Pancreas (tissue), 10 donors: Measurements from ENCODE around the gene MYO1H. TPM values are rescaled to one million over a fixed set of nuclear protein-coding genes. Genes with fewer than 3 reads are reported as not detected.

Source experiments
- ATAC-seq, 4 donors: fragments of 200-7000 bp; cut with Tn5 transposase; one replicate each; pipeline versions ENCODE4 v1.8.0 to v1.9.1; 2020; ENCODE audit warnings: mild to moderate bottlenecking in 4 of 4, moderate library complexity in 4 of 4
- DNase-seq, 6 donors: peaks; one replicate each; pipeline ENCODE4 v3.0.0-alpha.2; 2020
- FAIRE-seq: peaks from 2 replicates; lab custom pipeline; 2012; peaks lifted over from hg19 to GRCh38; lab: Jason Lieb, UNC
- H3K27ac ChIP-seq, 4 donors: fragments of 200-600 bp; sonication (generic); 1 replicate in 3 of 4; 2 replicates in 1 of 4; pipeline versions ENCODE4 v1.5.0 to v1.8.0; 2020
- H3K27me3 ChIP-seq, 4 donors: fragments of 200-600 bp; one replicate each; pipeline ENCODE4 v1.8.0; 2021
- H3K36me3 ChIP-seq, 3 donors: fragments of 200-600 bp; sonication (generic) in 1 of 3; one replicate each; pipeline versions ENCODE4 v1.5.0 to v1.8.0; 2020 to 2021
- H3K4me1 ChIP-seq, 3 donors: fragments of 200-600 bp; one replicate each; pipeline ENCODE4 v1.8.0; 2021
- H3K4me3 ChIP-seq, 4 donors: fragments of 200-600 bp; sonication (generic) in 2 of 4; one replicate each; pipeline versions ENCODE4 v1.5.0 to v1.8.0; 2020 to 2021
- H3K9me3 ChIP-seq, 4 donors: fragments of 200-600 bp; one replicate each; pipeline ENCODE4 v1.8.0; 2021
- CTCF ChIP-seq, 4 donors: fragments of 200-600 bp; sonication (generic) in 3 of 4; IDR thresholded peaks; one replicate each; pipeline versions ENCODE4 v1.5.0 to v1.8.0; 2021; ENCODE audit warnings: antibody characterized with exemption in 4 of 4
- WGBS, 2 donors: extraction: QIAGEN DNeasy Blood & Tissue Kit; methylation state at CpG; one replicate each; pipeline ENCODE4 v1.1.7; 2013; 5-methylcytosine and 5-hydroxymethylcytosine counted together
- intact Hi-C, 3 donors: fragments of 100-400 bp; cut with DNase I; formaldehyde crosslinking; loops; one replicate each; pipeline versions ENCODE4 v1.11.1 to v1.14.2; 2022
- polyA plus RNA-seq, 2 donors: library from polyadenylated mRNA; stranded (reverse); fragments of 200-250 nt; gene quantifications; one replicate each; pipeline ENCODE4 v1.2.3, GENCODE V29; 2013
- total RNA-seq, 6 donors: library from RNA; stranded (reverse); fragmentation: NEBNext Ultra II Directional in 4 of 6; extraction: Animal tissue kit (Norgen Biotek cat#: 25700) in 4 of 6; gene quantifications; one replicate each; pipeline versions ENCODE4 v1.2.1 to v1.2.4, GENCODE V29; 2021 to 2023
- donor health status: healthy with polysubstance abuse.
- donor health status: DM: no; HTN: no; CAD: no; lungs with moderate emphysema.
- donor health status: DM: no; HTN: no; CAD: no.
- donor health status: control.
- donor health status: control.
- donor health status: Bipolar disorder and iron deficiency.
- donor health status: DM: yes; HTN: yes; CAD: no.
- donor health status: DM: no; HTN: no; CAD: no.
- donor health status: DM: no; HTN: no; CAD: no.
- donor health status: DM: yes; HTN: yes; CAD: no.

Gene MYO1H
- total and polyA plus RNA-seq, 8 donors, result 0.07 TPM; not detected in 7

DNA sequence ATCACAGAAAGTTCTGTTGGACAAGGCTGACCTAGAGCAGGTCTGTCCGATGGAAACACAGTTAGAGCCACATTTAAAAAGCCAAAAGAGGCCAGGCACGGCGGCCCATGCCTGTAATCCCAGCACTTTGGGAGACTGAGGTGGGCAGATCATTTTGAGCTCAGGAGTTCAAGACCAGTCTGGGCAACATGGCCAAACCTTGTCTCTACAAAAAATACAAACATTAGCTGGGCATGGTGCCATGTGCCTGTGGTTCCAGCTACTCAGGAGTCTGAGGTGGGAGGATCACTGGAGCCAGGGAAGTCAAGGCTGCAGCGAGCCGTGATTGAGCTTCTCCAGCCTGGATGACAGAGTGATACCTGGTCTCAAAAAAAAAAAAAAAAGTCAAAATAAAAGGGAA, 144.7 kb downstream of the MYO1H start:
- intact Hi-C loops, result no loop called here
- Histone ChIP-seq H3K27me3 (no peaks in the 10 kb centered on the region), H3K9me3 (no peaks in the 10 kb centered on the region), H3K4me3 (no peak overlapping the region), H3K27ac (no peak overlapping the region), H3K4me1 (no peaks in the 10 kb centered on the region), H3K36me3 (peaks cover 12 to 61% (median 18%) of the 10 kb centered on the region in 3 donors)
- DNase-seq (no peak), FAIRE-seq (no peak), ATAC-seq (no peak)
- no peak for TF ChIP-seq CTCF (IDR thresholded peaks at IDR 0.05)
- WGBS, 2 donors, result 85 to 91% methylated on average over 5 of the region's 5 CpGs

GRCh38 chr12:109493090-109493489, 145.4 kb downstream of the MYO1H start:
- DNase-seq (no peak), FAIRE-seq (no peak), ATAC-seq (no peak)
- Histone ChIP-seq H3K36me3 (peaks cover 11 to 59% (median 12%) of the 10 kb centered on the region in 3 donors), H3K27ac (no peak overlapping the region), H3K27me3 (no peaks in the 10 kb centered on the region), H3K9me3 (no peaks in the 10 kb centered on the region), H3K4me1 (no peaks in the 10 kb centered on the region), H3K4me3 (no peak overlapping the region)
- intact Hi-C loops, result no loop called here
- no peak for TF ChIP-seq CTCF (IDR thresholded peaks at IDR 0.05)

DNA sequence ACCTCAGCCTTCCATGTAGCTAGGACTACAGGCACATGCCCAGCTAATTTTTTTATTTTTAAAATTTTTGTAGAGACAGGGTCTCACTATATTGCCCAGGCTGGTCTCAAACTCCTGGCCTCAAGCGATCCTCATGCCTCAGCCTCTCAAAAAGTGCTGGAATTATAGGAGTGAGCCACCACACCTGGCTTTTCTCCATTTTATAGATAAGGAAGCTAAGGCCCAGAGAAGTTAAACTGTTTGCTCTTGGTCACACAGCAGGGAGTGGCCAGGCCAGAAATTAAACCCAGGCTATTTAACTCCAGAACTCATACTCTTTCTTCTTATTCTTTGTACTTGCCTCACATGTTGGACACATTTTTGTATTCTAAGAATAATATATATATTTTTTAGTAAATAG, 146.2 kb downstream of the MYO1H start:
- Histone ChIP-seq H3K27ac (no peak overlapping the region), H3K9me3 (no peaks in the 10 kb centered on the region), H3K36me3 (peaks cover 5 to 57% (median 10%) of the 10 kb centered on the region in 3 donors), H3K4me1 (no peaks in the 10 kb centered on the region), H3K4me3 (no peak overlapping the region), H3K27me3 (no peaks in the 10 kb centered on the region)
- WGBS, 2 donors, result 96 to 100% methylated on average over 1 of the region's 1 CpG
- intact Hi-C loops, result no loop called here
- FAIRE-seq (no peak), ATAC-seq (no peak), DNase-seq (no peak)
- no peak for TF ChIP-seq CTCF (IDR thresholded peaks at IDR 0.05)

GRCh38 chr12:109494348-109494881, 146.7 kb downstream of the MYO1H start:
- peaks cover under 1 to 57% (median 6%) of the 10 kb centered on the region in 3 donors for H3K36me3 ChIP-seq
- H3K4me1 ChIP-seq, result no peaks in the 10 kb centered on the region
- H3K4me3 ChIP-seq, result no peak overlapping the region
- FAIRE-seq, result no peak
- WGBS, 2 donors, result 95 to 99% methylated on average over 7 of the region's 7 CpGs
- no peaks in the 10 kb centered on the region for H3K27me3 ChIP-seq
- no peak overlapping the region for H3K27ac ChIP-seq
- H3K9me3 ChIP-seq, result no peaks in the 10 kb centered on the region
- no peak for DNase-seq
- intact Hi-C loops, result no loop called here
- no peak for TF ChIP-seq CTCF (IDR thresholded peaks at IDR 0.05)
- ATAC-seq, result no peak

DNA sequence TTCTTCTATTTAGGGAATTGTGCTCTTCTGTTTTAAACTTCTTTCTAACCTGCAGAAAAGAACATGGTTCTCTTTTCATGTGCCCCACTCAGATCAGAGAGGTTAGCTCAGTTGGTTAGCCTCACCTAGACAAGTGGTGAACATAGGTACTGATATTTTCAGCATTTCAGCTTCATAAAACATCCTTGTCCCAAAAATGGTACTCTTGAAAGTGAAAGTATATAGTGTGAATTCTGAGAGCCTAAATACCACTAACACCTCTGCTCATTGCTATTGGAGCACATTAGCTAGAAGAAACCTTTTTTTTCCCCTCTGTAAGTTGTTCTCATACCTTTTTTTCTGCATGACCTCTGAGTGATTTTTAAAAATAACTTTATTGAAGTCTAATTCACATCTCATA, 147.3 kb downstream of the MYO1H start:
- Histone ChIP-seq H3K27me3 (no peaks in the 10 kb centered on the region), H3K27ac (no peak overlapping the region), H3K4me3 (no peak overlapping the region), H3K9me3 (no peaks in the 10 kb centered on the region), H3K36me3 (peaks cover 0 to 57% (median 0%) of the 10 kb centered on the region in 3 donors), H3K4me1 (no peaks in the 10 kb centered on the region)
- DNase-seq (no peak), FAIRE-seq (no peak), ATAC-seq (no peak)
- no peak for TF ChIP-seq CTCF (IDR thresholded peaks at IDR 0.05)
- intact Hi-C loops, result no loop called here
